HG03039 (cell line): ENCODE data around the gene SARS2.
A peak's percentile ranks its signal among the peaks of the same experiment; 100 is the strongest.
"Not testable (repeated sequence)": the region's sequence is repeated elsewhere in the genome, so short reads cannot be mapped to it uniquely, and the experiment has no call there.

Source experiments
- ATAC-seq: cut with Tn5 transposase; IDR thresholded peaks from one replicate; pipeline ENCODE4 v1.9.1; 2021; ENCODE audit warnings: mild to moderate bottlenecking, moderate library complexity; ENCODE audit not compliant: unreplicated experiment

SARS2 gene

GRCh38 chr19:38929929-38930775 is at the start of gene SARS2:
TSS of gene SARS2 (minus strand) at chr19:38930763. CDS start at chr19:38930736, 27 bp downstream.
- peak; percentile 67 for ATAC-seq

- ATAC-seq = no peak
Measured at GRCh38 chr19:38979812-38980211, 49.2 kb upstream of the SARS2 start.

GRCh38 chr19:38978326-38978689 is 47.7 kb upstream of the SARS2 start:
- ATAC-seq = no peak

- peak; percentile 67 for ATAC-seq
Measured at GRCh38 chr19:38977445-38978325, 47.1 kb upstream of the SARS2 start.

- ATAC-seq = no peak
Measured at GRCh38 chr19:38975861-38976271, 45.3 kb upstream of the SARS2 start.

GRCh38 chr19:38975214-38975860 is 44.8 kb upstream of the SARS2 start, which contains the start of gene FBXO17:
TSS of gene FBXO17 (minus strand) at chr19:38975742. CDS start at chr19:38950319, 25,423 bp downstream.
- no peak for ATAC-seq

GRCh38 chr19:38974624-38975213 is 44.2 kb upstream of the SARS2 start:
- no peak for ATAC-seq

GRCh38 chr19:38971672-38972071 is 41.1 kb upstream of the SARS2 start:
- no peak for ATAC-seq

GRCh38 chr19:38970664-38971532 is 40.3 kb upstream of the SARS2 start:
- ATAC-seq = no peak

- ATAC-seq = not testable (repeated sequence)
Measured at GRCh38 chr19:38966149-38966548, 35.6 kb upstream of the SARS2 start.

GRCh38 chr19:38964738-38965137 is 34.2 kb upstream of the SARS2 start:
- ATAC-seq = no peak

- no peak for ATAC-seq
Measured at GRCh38 chr19:38959618-38960017, 29.1 kb upstream of the SARS2 start.

GRCh38 chr19:38958301-38958700 is 27.7 kb upstream of the SARS2 start:
- no peak for ATAC-seq

- no peak for ATAC-seq
Measured at GRCh38 chr19:38956264-38956663, 25.7 kb upstream of the SARS2 start.

GRCh38 chr19:38953677-38954076 is 23.1 kb upstream of the SARS2 start:
- no peak for ATAC-seq

- no peak for ATAC-seq
Measured at GRCh38 chr19:38952395-38953165, 22.0 kb upstream of the SARS2 start.

GRCh38 chr19:38951187-38951586 is 20.6 kb upstream of the SARS2 start:
- no peak for ATAC-seq

- no peak for ATAC-seq
Measured at GRCh38 chr19:38949580-38950367, 19.2 kb upstream of the SARS2 start.
